ENCODE results near the gene RAD51B. TPM values are rescaled to one million over a fixed set of nuclear protein-coding genes. Genes with fewer than 3 reads are reported as not detected.

The RAD51B gene
- total RNA-seq, 3 donors from 2014 or later, result 10.6 to 77.6 (median 33.8) TPM

- TF ChIP-seq CTCF (IDR thresholded peaks at IDR 0.05) (no peak), POLR2AphosphoS5 (IDR thresholded peaks at IDR 0.05) (no peak), POLR2A (IDR thresholded peaks at IDR 0.05) (no peak)
- H3K27ac ChIP-seq, result peak overlapping the region in 1 of 2 donors; percentile 36
- no peaks in the 10 kb centered on the region for H3K9me3 ChIP-seq
- no peaks in the 10 kb centered on the region for H3K27me3 ChIP-seq
- H3K4me3 ChIP-seq, result no peak overlapping the region
- DNase-seq (ENCODE audit: low spot score in 2 of 2), result no peak
- H3K4me1 ChIP-seq, result peaks cover 0 to 3% of the 10 kb centered on the region in 2 donors
- no peaks in the 10 kb centered on the region for H3K36me3 ChIP-seq
- intact Hi-C loops (cut with DNase I; ENCODE audit: low total_unique reads), result no loop called here
Observed at GRCh38 chr14:68195126-68195525, 375.5 kb downstream of the RAD51B start.

- Histone ChIP-seq H3K27ac (peak overlapping the region; percentile 90 to 91), H3K9me3 (no peaks in the 10 kb centered on the region), H3K4me1 (peaks cover 0 to 12% of the 10 kb centered on the region in 2 donors), H3K27me3 (no peaks in the 10 kb centered on the region), H3K4me3 (no peak overlapping the region), H3K36me3 (no peaks in the 10 kb centered on the region)
- TF ChIP-seq CTCF (IDR thresholded peaks at IDR 0.05) (no peak), POLR2A (IDR thresholded peaks at IDR 0.05) (no peak), POLR2AphosphoS5 (IDR thresholded peaks at IDR 0.05) (no peak)
- intact Hi-C loops (cut with DNase I; ENCODE audit: low total_unique reads), result no loop called here
- no peak for DNase-seq (ENCODE audit: low spot score in 2 of 2)
Observed at GRCh38 chr14:68198713-68199495, 379.3 kb downstream of the RAD51B start.

GRCh38 chr14:68199554-68200151 lies 380.1 kb downstream of the RAD51B start:
- Histone ChIP-seq H3K9me3 (no peaks in the 10 kb centered on the region), H3K27ac (peak overlapping the region; percentile 90 to 91), H3K27me3 (no peaks in the 10 kb centered on the region), H3K4me1 (peaks cover 0 to 12% of the 10 kb centered on the region in 2 donors), H3K4me3 (peak overlapping the region in 1 of 3 donors; percentile 17), H3K36me3 (no peaks in the 10 kb centered on the region)
- intact Hi-C loops (cut with DNase I; ENCODE audit: low total_unique reads), result no loop called here
- peak in 1 of 2 donors; percentile 75 for DNase-seq (ENCODE audit: low spot score in 2 of 2)
- TF ChIP-seq POLR2A (IDR thresholded peaks at IDR 0.05) (no peak), POLR2AphosphoS5 (IDR thresholded peaks at IDR 0.05) (peak in 1 of 3 donors; percentile 18), CTCF (IDR thresholded peaks at IDR 0.05) (peak in 1 of 3 donors; percentile 18)

- Histone ChIP-seq H3K4me3 (no peak overlapping the region), H3K27me3 (no peaks in the 10 kb centered on the region), H3K36me3 (no peaks in the 10 kb centered on the region), H3K4me1 (peaks cover 0 to 21% of the 10 kb centered on the region in 2 donors), H3K9me3 (no peaks in the 10 kb centered on the region), H3K27ac (no peak overlapping the region)
- DNase-seq (ENCODE audit: low spot score in 2 of 2), result no peak
- TF ChIP-seq CTCF (IDR thresholded peaks at IDR 0.05), result no peak
- TF ChIP-seq POLR2A (IDR thresholded peaks at IDR 0.05), result no peak
- intact Hi-C loops (cut with DNase I; ENCODE audit: low total_unique reads), result no loop called here
Observed at GRCh38 chr14:68203871-68204270, 384.3 kb downstream of the RAD51B start.

GRCh38 chr14:68208218-68208617 lies 388.6 kb downstream of the RAD51B start:
- Histone ChIP-seq H3K9me3 (no peaks in the 10 kb centered on the region), H3K4me1 (peaks cover 0 to 21% of the 10 kb centered on the region in 2 donors), H3K27ac (peak overlapping the region; percentile 59 to 79), H3K4me3 (no peak overlapping the region), H3K27me3 (no peaks in the 10 kb centered on the region), H3K36me3 (no peaks in the 10 kb centered on the region)
- TF ChIP-seq POLR2AphosphoS5 (IDR thresholded peaks at IDR 0.05) (no peak), CTCF (IDR thresholded peaks at IDR 0.05) (no peak), POLR2A (IDR thresholded peaks at IDR 0.05) (no peak)
- intact Hi-C loops (cut with DNase I; ENCODE audit: low total_unique reads), result no loop called here
- no peak for DNase-seq (ENCODE audit: low spot score in 2 of 2)
